Testis (tissue), 2 donors: ENCODE data around the gene GRIA1.

Experiments
- POLR2A ChIP-seq: fragments of 450-650 bp; IDR thresholded peaks from one replicate; pipeline ENCODE4 v1.6.1; 2017; ENCODE audit warnings: antibody characterized with exemption, mild to moderate bottlenecking, moderate library complexity
- TF ChIP-seq, protein P1 (sequence below), 3 experiments: fragments of 450-650 bp in 2 of 3; fragments of 200-600 bp in 1 of 3; sonication (generic) in 1 of 3; IDR thresholded peaks; one replicate each; pipeline ENCODE4 v1.5.1; 2016 to 2019; ENCODE audit warnings: antibody characterized with exemption in 3 of 3, mild to moderate bottlenecking in 2 of 3, moderate library complexity in 1 of 3

GRCh38 chr5:153598099-153598498 is 107.6 kb downstream of the GRIA1 start:
- no peak for TF ChIP-seq POLR2A
- TF ChIP-seq, protein P1, sequence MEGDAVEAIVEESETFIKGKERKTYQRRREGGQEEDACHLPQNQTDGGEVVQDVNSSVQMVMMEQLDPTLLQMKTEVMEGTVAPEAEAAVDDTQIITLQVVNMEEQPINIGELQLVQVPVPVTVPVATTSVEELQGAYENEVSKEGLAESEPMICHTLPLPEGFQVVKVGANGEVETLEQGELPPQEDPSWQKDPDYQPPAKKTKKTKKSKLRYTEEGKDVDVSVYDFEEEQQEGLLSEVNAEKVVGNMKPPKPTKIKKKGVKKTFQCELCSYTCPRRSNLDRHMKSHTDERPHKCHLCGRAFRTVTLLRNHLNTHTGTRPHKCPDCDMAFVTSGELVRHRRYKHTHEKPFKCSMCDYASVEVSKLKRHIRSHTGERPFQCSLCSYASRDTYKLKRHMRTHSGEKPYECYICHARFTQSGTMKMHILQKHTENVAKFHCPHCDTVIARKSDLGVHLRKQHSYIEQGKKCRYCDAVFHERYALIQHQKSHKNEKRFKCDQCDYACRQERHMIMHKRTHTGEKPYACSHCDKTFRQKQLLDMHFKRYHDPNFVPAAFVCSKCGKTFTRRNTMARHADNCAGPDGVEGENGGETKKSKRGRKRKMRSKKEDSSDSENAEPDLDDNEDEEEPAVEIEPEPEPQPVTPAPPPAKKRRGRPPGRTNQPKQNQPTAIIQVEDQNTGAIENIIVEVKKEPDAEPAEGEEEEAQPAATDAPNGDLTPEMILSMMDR (IDR thresholded peaks at IDR 0.05), result no peak
